ENCODE measurements around the gene EPB41L4A. TPM values are rescaled to one million over a fixed set of nuclear protein-coding genes. Genes with fewer than 3 reads are reported as not detected.
"Not testable (repeated sequence)": the region's sequence is repeated elsewhere in the genome, so short reads cannot be mapped to it uniquely, and the experiment has no call there.

Gene EPB41L4A
- polyA plus RNA-seq, 4 donors: 0.67 to 11.5 (median 2.9) TPM

- DNase-seq (no peak), FAIRE-seq (no peak)
- Histone ChIP-seq H3K27ac (ENCODE audit: low read depth in 1 of 3, low read length in 2 of 3) (no peak overlapping the region), H3K4me3 (ENCODE audit: low read depth in 1 of 3, low read length in 3 of 3) (no peak overlapping the region), H3K4me1 (ENCODE audit: control insufficient read depth in 3 of 3, insufficient read depth in 2 of 3, low read depth in 1 of 3, low read length in 2 of 3) (no peaks in the 10 kb centered on the region), H3K36me3 (ENCODE audit: control insufficient read depth in 3 of 3, insufficient read depth in 2 of 3, low read depth in 1 of 3, low read length in 3 of 3) (no peaks in the 10 kb centered on the region), H3K27me3 (ENCODE audit: control insufficient read depth in 3 of 3, insufficient read depth in 3 of 3, low read length in 3 of 3) (no peaks in the 10 kb centered on the region), H3K9me3 (ENCODE audit: control insufficient read depth in 2 of 2, insufficient read depth in 1 of 2, low read depth in 1 of 2, low read length in 1 of 2) (no peaks in the 10 kb centered on the region)
- 7 to 24% (median 14%) methylated on average over 1 of the region's 1 CpG for WGBS, 3 donors
These were observed 15.6 kb upstream of the EPB41L4A start for GRCh38 chr5:112434641-112435040.

- not testable (repeated sequence) for H3K4me3 ChIP-seq (ENCODE audit: low read depth in 1 of 3, low read length in 3 of 3); H3K27me3 ChIP-seq (ENCODE audit: control insufficient read depth in 3 of 3, insufficient read depth in 3 of 3, low read length in 3 of 3); FAIRE-seq; DNase-seq; H3K36me3 ChIP-seq (ENCODE audit: control insufficient read depth in 3 of 3, insufficient read depth in 2 of 3, low read depth in 1 of 3, low read length in 3 of 3); H3K9me3 ChIP-seq (ENCODE audit: control insufficient read depth in 2 of 2, insufficient read depth in 1 of 2, low read depth in 1 of 2, low read length in 1 of 2); H3K4me1 ChIP-seq (ENCODE audit: control insufficient read depth in 3 of 3, insufficient read depth in 2 of 3, low read depth in 1 of 3, low read length in 2 of 3); H3K27ac ChIP-seq (ENCODE audit: low read depth in 1 of 3, low read length in 2 of 3)
- 69 to 85% (median 83%) methylated on average over 3 of the region's 3 CpGs for WGBS, 3 donors
These were observed 7.1 kb upstream of the EPB41L4A start for GRCh38 chr5:112426202-112426601.

GRCh38 chr5:112419986-112420864 is 1.1 kb upstream of the EPB41L4A start:
- Histone ChIP-seq H3K36me3 (ENCODE audit: control insufficient read depth in 3 of 3, insufficient read depth in 2 of 3, low read depth in 1 of 3, low read length in 3 of 3) (no peaks in the 10 kb centered on the region), H3K4me3 (ENCODE audit: low read depth in 1 of 3, low read length in 3 of 3) (peak overlapping the region; percentile 54 to 72 (median 64)), H3K4me1 (ENCODE audit: control insufficient read depth in 3 of 3, insufficient read depth in 2 of 3, low read depth in 1 of 3, low read length in 2 of 3) (peaks cover 0 to 7% (median 2%) of the 10 kb centered on the region in 3 donors), H3K27me3 (ENCODE audit: control insufficient read depth in 3 of 3, insufficient read depth in 3 of 3, low read length in 3 of 3) (peaks cover 0 to 30% (median 3%) of the 10 kb centered on the region in 3 donors), H3K9me3 (ENCODE audit: control insufficient read depth in 2 of 2, insufficient read depth in 1 of 2, low read depth in 1 of 2, low read length in 1 of 2) (no peaks in the 10 kb centered on the region), H3K27ac (ENCODE audit: low read depth in 1 of 3, low read length in 2 of 3) (peak overlapping the region in 1 of 3 donors; percentile 75)
- DNase-seq: peak; percentile 58 to 73
- no peak for FAIRE-seq
- 1 to 4% (median 2%) methylated on average over 46 to 64 of the region's 64 CpGs for WGBS, 3 donors

- peak overlapping the region; percentile 54 to 72 (median 64) for H3K4me3 ChIP-seq (ENCODE audit: low read depth in 1 of 3, low read length in 3 of 3)
- 1 to 6% (median 5%) methylated on average over 38 to 39 of the region's 39 CpGs for WGBS, 3 donors
- DNase-seq: peak in 1 of 2 donors; percentile 41
- no peaks in the 10 kb centered on the region for H3K9me3 ChIP-seq (ENCODE audit: control insufficient read depth in 2 of 2, insufficient read depth in 1 of 2, low read depth in 1 of 2, low read length in 1 of 2)
- H3K36me3 ChIP-seq (ENCODE audit: control insufficient read depth in 3 of 3, insufficient read depth in 2 of 3, low read depth in 1 of 3, low read length in 3 of 3): no peaks in the 10 kb centered on the region
- H3K4me1 ChIP-seq (ENCODE audit: control insufficient read depth in 3 of 3, insufficient read depth in 2 of 3, low read depth in 1 of 3, low read length in 2 of 3): peaks cover 0 to 7% (median 2%) of the 10 kb centered on the region in 3 donors
- H3K27ac ChIP-seq (ENCODE audit: low read depth in 1 of 3, low read length in 2 of 3): peak overlapping the region in 1 of 3 donors; percentile 68
- no peak for FAIRE-seq
- peaks cover 0 to 34% (median 3%) of the 10 kb centered on the region in 3 donors for H3K27me3 ChIP-seq (ENCODE audit: control insufficient read depth in 3 of 3, insufficient read depth in 3 of 3, low read length in 3 of 3)
These were observed 366 bp downstream of the EPB41L4A start for GRCh38 chr5:112418659-112419163.

- Histone ChIP-seq H3K4me1 (ENCODE audit: control insufficient read depth in 3 of 3, insufficient read depth in 2 of 3, low read depth in 1 of 3, low read length in 2 of 3) (peaks cover 0 to 7% (median 2%) of the 10 kb centered on the region in 3 donors), H3K9me3 (ENCODE audit: control insufficient read depth in 2 of 2, insufficient read depth in 1 of 2, low read depth in 1 of 2, low read length in 1 of 2) (no peaks in the 10 kb centered on the region), H3K4me3 (ENCODE audit: low read depth in 1 of 3, low read length in 3 of 3) (peak overlapping the region; percentile 54 to 72 (median 64)), H3K27me3 (ENCODE audit: control insufficient read depth in 3 of 3, insufficient read depth in 3 of 3, low read length in 3 of 3) (peaks cover 0 to 34% (median 3%) of the 10 kb centered on the region in 3 donors), H3K36me3 (ENCODE audit: control insufficient read depth in 3 of 3, insufficient read depth in 2 of 3, low read depth in 1 of 3, low read length in 3 of 3) (no peaks in the 10 kb centered on the region), H3K27ac (ENCODE audit: low read depth in 1 of 3, low read length in 2 of 3) (peak overlapping the region in 1 of 3 donors; percentile 68)
- 1% methylated on average over 26 of the region's 26 CpGs for WGBS, 3 donors
- no peak for FAIRE-seq
- peak; percentile 23 to 26 for DNase-seq
These were observed 982 bp downstream of the EPB41L4A start for GRCh38 chr5:112417931-112418658.

GRCh38 chr5:112415552-112415951 is 3.5 kb downstream of the EPB41L4A start:
- WGBS, 3 donors: 62 to 82% (median 72%) methylated on average over 2 of the region's 2 CpGs
- Histone ChIP-seq H3K4me3 (ENCODE audit: low read depth in 1 of 3, low read length in 3 of 3) (no peak overlapping the region), H3K27me3 (ENCODE audit: control insufficient read depth in 3 of 3, insufficient read depth in 3 of 3, low read length in 3 of 3) (peaks cover 0 to 28% (median 3%) of the 10 kb centered on the region in 3 donors), H3K4me1 (ENCODE audit: control insufficient read depth in 3 of 3, insufficient read depth in 2 of 3, low read depth in 1 of 3, low read length in 2 of 3) (peaks cover 0 to 7% (median 2%) of the 10 kb centered on the region in 3 donors), H3K27ac (ENCODE audit: low read depth in 1 of 3, low read length in 2 of 3) (no peak overlapping the region), H3K9me3 (ENCODE audit: control insufficient read depth in 2 of 2, insufficient read depth in 1 of 2, low read depth in 1 of 2, low read length in 1 of 2) (no peaks in the 10 kb centered on the region), H3K36me3 (ENCODE audit: control insufficient read depth in 3 of 3, insufficient read depth in 2 of 3, low read depth in 1 of 3, low read length in 3 of 3) (no peaks in the 10 kb centered on the region)
- DNase-seq (no peak), FAIRE-seq (no peak)

- Histone ChIP-seq H3K4me1 (ENCODE audit: control insufficient read depth in 3 of 3, insufficient read depth in 2 of 3, low read depth in 1 of 3, low read length in 2 of 3) (peaks cover 0 to 7% (median 2%) of the 10 kb centered on the region in 3 donors), H3K27ac (ENCODE audit: low read depth in 1 of 3, low read length in 2 of 3) (no peak overlapping the region), H3K4me3 (ENCODE audit: low read depth in 1 of 3, low read length in 3 of 3) (no peak overlapping the region), H3K36me3 (ENCODE audit: control insufficient read depth in 3 of 3, insufficient read depth in 2 of 3, low read depth in 1 of 3, low read length in 3 of 3) (no peaks in the 10 kb centered on the region), H3K9me3 (ENCODE audit: control insufficient read depth in 2 of 2, insufficient read depth in 1 of 2, low read depth in 1 of 2, low read length in 1 of 2) (no peaks in the 10 kb centered on the region), H3K27me3 (ENCODE audit: control insufficient read depth in 3 of 3, insufficient read depth in 3 of 3, low read length in 3 of 3) (peaks cover 0 to 17% (median 0%) of the 10 kb centered on the region in 3 donors)
- DNase-seq (no peak), FAIRE-seq (no peak)
- 68 to 87% (median 73%) methylated on average over 3 of the region's 3 CpGs for WGBS, 3 donors
These were observed 5.5 kb downstream of the EPB41L4A start for GRCh38 chr5:112413611-112414010.

GRCh38 chr5:112412346-112412745 is 6.7 kb downstream of the EPB41L4A start:
- no peaks in the 10 kb centered on the region for H3K36me3 ChIP-seq (ENCODE audit: control insufficient read depth in 3 of 3, insufficient read depth in 2 of 3, low read depth in 1 of 3, low read length in 3 of 3)
- DNase-seq (no peak), FAIRE-seq (no peak)
- H3K9me3 ChIP-seq (ENCODE audit: control insufficient read depth in 2 of 2, insufficient read depth in 1 of 2, low read depth in 1 of 2, low read length in 1 of 2): no peaks in the 10 kb centered on the region
- H3K4me3 ChIP-seq (ENCODE audit: low read depth in 1 of 3, low read length in 3 of 3): no peak overlapping the region
- peaks cover 0 to 9% (median 0%) of the 10 kb centered on the region in 3 donors for H3K27me3 ChIP-seq (ENCODE audit: control insufficient read depth in 3 of 3, insufficient read depth in 3 of 3, low read length in 3 of 3)
- H3K27ac ChIP-seq (ENCODE audit: low read depth in 1 of 3, low read length in 2 of 3): no peak overlapping the region
- no peaks in the 10 kb centered on the region for H3K4me1 ChIP-seq (ENCODE audit: control insufficient read depth in 3 of 3, insufficient read depth in 2 of 3, low read depth in 1 of 3, low read length in 2 of 3)
- WGBS, 3 donors: 31 to 49% (median 32%) methylated on average over 3 of the region's 3 CpGs
